DMS114 treated with DMSO at 0.1 percent for 48 hours (cell line): Measurements from ENCODE around the gene HMGN5.

Experiments used
- DNase-seq: peaks from one replicate; lab custom pipeline; 2025; ENCODE audit not compliant: unreplicated experiment; lab: John Stamatoyannopoulos, UW

The HMGN5 gene

DNA sequence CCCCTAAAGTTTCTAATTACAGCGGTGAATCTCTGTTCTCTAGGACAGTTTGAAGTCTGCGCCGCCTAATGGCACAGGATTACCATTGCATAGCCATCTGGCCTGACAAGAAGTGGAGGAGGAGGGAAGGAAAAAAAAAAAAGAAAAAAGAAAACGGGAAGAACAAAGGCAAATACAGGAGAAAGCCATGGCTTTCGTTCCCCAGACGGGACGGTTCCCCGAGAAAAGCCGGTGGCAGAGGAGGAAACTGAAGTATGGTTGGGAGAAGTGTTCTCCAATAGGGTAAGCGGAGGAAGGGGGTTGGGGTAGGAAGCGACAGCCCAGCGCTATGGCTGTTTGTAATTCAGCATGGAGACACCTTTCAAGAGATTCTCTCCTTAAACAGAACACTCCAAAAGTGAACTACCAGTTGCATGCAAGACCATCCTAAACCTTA, 80.8 kb downstream of the HMGN5 start:
- peak; percentile 8 for DNase-seq

DNA sequence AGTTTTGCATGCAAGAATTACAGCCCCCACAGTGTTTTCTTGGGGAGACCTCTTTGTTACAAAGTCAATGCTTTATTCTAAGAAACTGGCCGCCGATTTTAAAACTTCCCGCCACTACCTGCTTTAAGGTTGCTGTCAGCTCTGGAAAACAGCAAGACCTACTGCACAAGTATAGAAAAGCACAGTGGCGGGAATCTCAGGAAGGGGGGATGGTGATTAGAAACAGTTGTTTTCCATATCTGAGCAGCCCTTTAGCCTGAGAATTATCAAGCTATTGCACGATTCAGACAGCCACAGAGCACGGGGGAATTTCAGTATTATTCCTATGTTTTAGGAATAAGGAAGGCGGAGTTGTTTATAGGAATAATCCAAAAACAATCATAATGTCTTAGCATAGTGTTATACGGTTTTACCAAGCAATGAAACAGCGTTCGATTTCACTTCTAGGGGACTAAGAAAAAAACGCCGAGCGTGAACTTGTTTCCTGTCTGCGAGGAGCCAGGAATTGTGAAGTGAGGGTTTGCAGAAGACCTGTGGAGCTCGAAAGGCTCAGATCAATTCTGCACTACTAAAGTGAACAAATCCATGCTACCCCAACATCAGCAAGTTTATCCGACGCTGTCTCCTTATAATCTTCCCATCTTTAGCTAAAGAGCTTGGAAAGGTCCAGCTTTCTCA, 81.3 kb downstream of the HMGN5 start:
- no peak for DNase-seq

DNA sequence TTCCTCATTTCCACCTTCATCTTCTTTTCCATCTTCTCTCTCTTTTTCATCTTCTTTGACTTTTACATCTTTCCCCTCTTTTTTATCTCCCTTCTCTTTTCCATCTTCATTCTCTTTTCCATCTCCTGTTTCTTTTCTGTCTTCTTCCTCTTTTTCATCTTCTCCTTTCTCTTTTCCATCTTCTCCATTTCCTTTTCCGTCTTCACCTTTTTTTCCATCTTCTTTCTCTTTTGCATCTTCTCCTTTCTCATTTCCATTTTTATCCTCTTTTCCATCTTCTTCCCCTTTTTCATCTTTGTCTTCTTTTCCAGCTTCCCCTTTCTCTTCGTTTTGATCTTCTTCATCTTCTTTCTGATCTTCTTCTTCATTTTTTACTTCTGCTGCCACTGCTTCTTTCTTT, 87.0 kb downstream of the HMGN5 start:
- no peak for DNase-seq

DNA sequence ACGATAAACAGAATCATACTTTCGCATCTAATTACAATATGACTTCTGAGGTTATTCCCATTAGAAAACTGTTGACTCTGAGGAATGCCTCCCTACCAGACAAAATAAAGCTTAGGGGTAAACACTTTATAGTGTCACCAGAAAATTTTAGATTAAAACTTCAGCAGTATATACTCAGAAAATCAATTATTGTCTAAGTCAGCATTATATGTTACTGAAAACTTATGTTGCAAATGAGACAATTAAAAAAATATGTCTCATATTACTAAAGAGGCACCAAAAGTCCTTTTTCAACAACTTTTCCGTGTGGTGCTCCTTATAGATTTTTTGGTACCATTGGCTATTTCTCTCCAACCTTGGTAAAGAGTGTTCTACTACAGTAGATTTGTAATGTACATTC, 91.4 kb downstream of the HMGN5 start:
- no peak for DNase-seq

DNA sequence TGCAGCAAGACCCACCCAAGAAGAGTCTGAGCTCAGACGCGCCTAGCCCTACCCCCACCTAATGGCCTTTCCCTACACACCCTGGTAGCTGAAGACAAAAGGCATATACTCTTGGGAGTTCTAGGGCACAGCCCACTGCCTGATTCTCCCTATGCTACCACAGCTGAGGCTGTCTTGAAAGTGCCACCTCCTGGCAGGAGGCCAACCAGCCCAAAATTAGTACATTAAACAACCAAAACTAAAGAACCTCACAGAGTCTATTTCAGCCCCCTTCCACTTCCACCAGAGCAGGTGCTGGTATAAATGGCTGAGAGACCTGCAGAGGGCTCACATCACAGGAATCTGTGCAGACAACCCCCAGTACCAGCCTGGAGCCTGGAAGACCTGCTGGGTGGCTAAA, 119.1 kb downstream of the HMGN5 start:
- DNase-seq: no peak
